ENCODE data around the gene OR6N1. TPM values are rescaled to one million over a fixed set of nuclear protein-coding genes. Genes with fewer than 3 reads are reported as not detected.

The OR6N1 gene
- total RNA-seq, 1 experiment from 2014 or later = not detected

DNA sequence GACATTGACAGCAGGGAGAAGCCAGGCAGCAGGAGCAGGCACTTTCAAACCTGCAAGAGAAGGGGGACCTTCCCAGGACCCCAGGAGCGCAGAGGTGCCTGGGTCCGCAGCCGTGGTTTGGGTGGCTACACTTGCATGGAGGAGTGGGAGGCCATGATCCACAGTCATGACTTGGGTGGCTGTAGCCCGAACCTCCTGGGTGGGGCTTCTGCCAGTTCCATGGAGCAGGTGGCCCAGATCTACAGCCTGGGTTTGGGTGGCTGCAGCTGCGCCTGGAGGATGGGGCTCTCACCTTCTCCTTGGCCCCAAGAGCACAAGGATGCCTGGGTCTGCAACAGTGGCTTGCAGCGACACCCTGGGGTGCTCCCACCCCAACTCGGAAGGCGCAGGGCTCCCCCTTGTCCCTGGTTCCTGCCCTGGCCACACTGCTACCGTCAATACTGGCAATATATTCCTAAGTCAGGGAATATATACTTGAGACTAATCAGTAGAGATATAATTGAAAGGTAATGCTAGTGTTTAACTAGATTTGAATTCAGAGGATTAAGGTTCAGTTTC is 19.8 kb downstream of the OR6N1 start:
- POLR2A ChIA-PET = no interaction called here
- DNase-seq (ENCODE audit: low read depth, low spot score) (no peak), ATAC-seq (no peak)
- Histone ChIP-seq H3K27ac (ENCODE audit: low read depth, low read length) (no peak overlapping the region), H3K9me3 (ENCODE audit: control insufficient read depth in 1 of 2, insufficient read depth in 1 of 2, low read depth in 1 of 2, low read length in 2 of 2) (no peaks in the 10 kb centered on the region), H3K4me2 (ENCODE audit: low read length) (no peak overlapping the region), H3K9ac (ENCODE audit: low read length) (no peak overlapping the region), H3K4me1 (ENCODE audit: control insufficient read depth in 1 of 2, insufficient read depth in 2 of 2, low read length in 2 of 2) (no peaks in the 10 kb centered on the region), H3K9me2 (ENCODE audit: insufficient read depth) (no peaks in the 10 kb centered on the region), H3K4me3 (replicated peaks in 1 of 2; ENCODE audit: low read depth in 1 of 2, low read length in 2 of 2) (no peak overlapping the region), H3K36me3 (ENCODE audit: control insufficient read depth in 1 of 2, insufficient read depth in 2 of 2, low read length in 2 of 2) (no peaks in the 10 kb centered on the region), H4K20me1 (ENCODE audit: insufficient read depth) (no peaks in the 10 kb centered on the region), H2AFZ (ENCODE audit: low read depth, low read length, poor library complexity, severe bottlenecking) (no peak overlapping the region), H3K27me3 (ENCODE audit: insufficient read depth, low read length) (no peaks in the 10 kb centered on the region), H3K79me2 (ENCODE audit: insufficient read depth, low read length) (no peaks in the 10 kb centered on the region)
- RAD21 ChIA-PET (ENCODE audit: low non-redundant PET in 1 of 2, low total read pairs in 2 of 2, uncharacterized antibody in 2 of 2, unreplicated experiment in 2 of 2) = no interaction called here
- intact Hi-C loops (cut with micrococcal nuclease) = no loop called here
- CTCF ChIA-PET = no interaction called here
- BruUV-seq (replicated peaks) = no TSS peak
- TF ChIP-seq EZH2phosphoT487 (IDR thresholded peaks at IDR 0.05; ENCODE audit: borderline replicate concordance) (no peak), FOSL1 (IDR thresholded peaks at IDR 0.05; ENCODE audit: low read depth) (no peak), TCF7L2 (IDR thresholded peaks at IDR 0.05; ENCODE audit: borderline replicate concordance, extremely low read depth, insufficient read depth, insufficient read length) (no peak), EZH2 (IDR thresholded peaks at IDR 0.05) (no peak), POLR2AphosphoS5 (IDR thresholded peaks at IDR 0.05; ENCODE audit: low read depth, low read length) (no peak), ELF1 (IDR thresholded peaks at IDR 0.05; ENCODE audit: borderline replicate concordance, low read depth) (no peak), YY1 (IDR thresholded peaks at IDR 0.05; ENCODE audit: extremely low read depth, insufficient replicate concordance, low read depth, low read length) (no peak), CBX3 (IDR thresholded peaks at IDR 0.05; ENCODE audit: low read depth) (no peak), SRF (IDR thresholded peaks at IDR 0.05; ENCODE audit: low read depth) (no peak), ZFX (IDR thresholded peaks at IDR 0.05) (no peak), JUND (IDR thresholded peaks at IDR 0.05) (no peak), RAD21 (IDR thresholded peaks at IDR 0.05; ENCODE audit: low read depth) (no peak), ZBTB33 (IDR thresholded peaks at IDR 0.05; ENCODE audit: extremely low read depth, insufficient replicate concordance, low read length) (no peak), ZNF274 (IDR thresholded peaks at IDR 0.05; ENCODE audit: low read depth, low read length) (no peak), SIN3A (IDR thresholded peaks at IDR 0.05; ENCODE audit: low read depth) (no peak), POLR2A (IDR thresholded peaks at IDR 0.05; ENCODE audit: borderline replicate concordance, extremely low read depth, insufficient read depth, insufficient read length) (no peak)
- TF ChIP-seq, protein P1, sequence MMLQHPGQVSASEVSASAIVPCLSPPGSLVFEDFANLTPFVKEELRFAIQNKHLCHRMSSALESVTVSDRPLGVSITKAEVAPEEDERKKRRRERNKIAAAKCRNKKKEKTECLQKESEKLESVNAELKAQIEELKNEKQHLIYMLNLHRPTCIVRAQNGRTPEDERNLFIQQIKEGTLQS (IDR thresholded peaks at IDR 0.05) = no peak
- TF ChIP-seq, protein P2, sequence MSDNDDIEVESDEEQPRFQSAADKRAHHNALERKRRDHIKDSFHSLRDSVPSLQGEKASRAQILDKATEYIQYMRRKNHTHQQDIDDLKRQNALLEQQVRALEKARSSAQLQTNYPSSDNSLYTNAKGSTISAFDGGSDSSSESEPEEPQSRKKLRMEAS (IDR thresholded peaks at IDR 0.05) = no peak
- TF ChIP-seq, protein P3, sequence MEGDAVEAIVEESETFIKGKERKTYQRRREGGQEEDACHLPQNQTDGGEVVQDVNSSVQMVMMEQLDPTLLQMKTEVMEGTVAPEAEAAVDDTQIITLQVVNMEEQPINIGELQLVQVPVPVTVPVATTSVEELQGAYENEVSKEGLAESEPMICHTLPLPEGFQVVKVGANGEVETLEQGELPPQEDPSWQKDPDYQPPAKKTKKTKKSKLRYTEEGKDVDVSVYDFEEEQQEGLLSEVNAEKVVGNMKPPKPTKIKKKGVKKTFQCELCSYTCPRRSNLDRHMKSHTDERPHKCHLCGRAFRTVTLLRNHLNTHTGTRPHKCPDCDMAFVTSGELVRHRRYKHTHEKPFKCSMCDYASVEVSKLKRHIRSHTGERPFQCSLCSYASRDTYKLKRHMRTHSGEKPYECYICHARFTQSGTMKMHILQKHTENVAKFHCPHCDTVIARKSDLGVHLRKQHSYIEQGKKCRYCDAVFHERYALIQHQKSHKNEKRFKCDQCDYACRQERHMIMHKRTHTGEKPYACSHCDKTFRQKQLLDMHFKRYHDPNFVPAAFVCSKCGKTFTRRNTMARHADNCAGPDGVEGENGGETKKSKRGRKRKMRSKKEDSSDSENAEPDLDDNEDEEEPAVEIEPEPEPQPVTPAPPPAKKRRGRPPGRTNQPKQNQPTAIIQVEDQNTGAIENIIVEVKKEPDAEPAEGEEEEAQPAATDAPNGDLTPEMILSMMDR (IDR thresholded peaks at IDR 0.05 in 2 of 3, conservative IDR thresholded peaks at IDR 0.05 in 1 of 3; ENCODE audit: borderline replicate concordance in 1 of 3, insufficient read depth in 1 of 3, low read depth in 2 of 3, low read length in 2 of 3) = no peak
